B cell (primary cell): ENCODE measurements around the gene EFNA5.

Experiments used
- CTCF ChIP-seq: fragments of 200-600 bp; IDR thresholded peaks from one replicate; pipeline ENCODE4 v1.8.0; 2022; ENCODE audit warnings: antibody characterized with exemption, mild to moderate bottlenecking
- EZH2 ChIP-seq: IDR thresholded peaks from 2 replicates; pipeline ENCODE4 v1.6.1; 2012; ENCODE audit warnings: borderline replicate concordance, low read depth, mild to moderate bottlenecking, moderate library complexity, low read length; ENCODE audit not compliant: insufficient read depth, poor library complexity, severe bottlenecking

DNA sequence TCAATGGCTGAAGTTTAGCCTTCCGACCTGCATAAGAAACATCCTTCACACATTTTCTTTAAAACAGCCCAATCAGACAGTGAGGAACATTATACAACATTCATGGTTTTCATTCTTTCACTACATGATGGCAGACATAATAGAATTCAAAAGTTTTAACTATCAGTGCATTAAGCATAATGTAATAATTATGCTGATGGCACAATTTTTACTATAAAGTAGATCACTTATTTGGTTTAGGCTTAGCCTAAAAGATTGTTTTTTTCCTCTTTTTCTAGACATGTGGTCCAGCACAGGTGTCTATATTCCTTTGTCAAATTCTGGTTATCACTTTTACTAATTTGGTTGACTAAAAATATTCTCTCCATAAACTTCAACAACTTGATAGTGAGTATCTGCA lies 46.5 kb downstream of the EFNA5 start:
- TF ChIP-seq CTCF: no peak
- TF ChIP-seq EZH2: no peak
